Chondrocyte (in vitro differentiated cells): ENCODE measurements around the gene DRAP1. TPM values are rescaled to one million over a fixed set of nuclear protein-coding genes. Genes with fewer than 3 reads are reported as not detected.
"Not testable (repeated sequence)": the region's sequence is repeated elsewhere in the genome, so short reads cannot be mapped to it uniquely, and the experiment has no call there.

Experiments used
- DNase-seq: peaks from one replicate; pipeline ENCODE4 v3.0.0; 2021; ENCODE audit warnings: mixed read lengths, low spot score
- H3K27ac Mint-ChIP-seq: one replicate; pipeline ENCODE4 v1.8.0; 2021; ENCODE audit warnings: mild to moderate bottlenecking, moderate library complexity, mixed read lengths; ENCODE audit not compliant: unreplicated experiment
- H3K27me3 Mint-ChIP-seq: 2 replicates; pipeline ENCODE4 v1.8.0; 2021; ENCODE audit warnings: low read depth, mixed read lengths
- H3K36me3 Mint-ChIP-seq: 2 replicates; pipeline ENCODE4 v1.8.0; 2021; ENCODE audit warnings: low read depth, mixed read lengths
- H3K4me1 Mint-ChIP-seq: 2 replicates; pipeline ENCODE4 v1.8.0; 2021; ENCODE audit warnings: low read depth, mild to moderate bottlenecking, mixed read lengths
- H3K4me3 Mint-ChIP-seq: one replicate; pipeline ENCODE4 v1.8.0; 2021; ENCODE audit warnings: mild to moderate bottlenecking, moderate library complexity, mixed read lengths; ENCODE audit not compliant: unreplicated experiment
- H3K9me3 Mint-ChIP-seq: 2 replicates; pipeline ENCODE4 v1.8.0; 2021; ENCODE audit warnings: low read depth, mixed read lengths
- CTCF ChIP-seq: fragments of 200-600 bp; sonication (generic); IDR thresholded peaks from 2 replicates; pipeline ENCODE4 v1.5.0; 2021; ENCODE audit warnings: antibody characterized with exemption, mild to moderate bottlenecking, moderate library complexity
- total RNA-seq: library from RNA; stranded (reverse); gene quantifications from 3 replicates; pipeline ENCODE4 v1.2.1, GENCODE V29; 2021

DRAP1 gene
- total RNA-seq, 1 donor from 2014 or later = 111 TPM

- H3K27ac Mint-ChIP-seq = peak overlapping the region; percentile 45
- DNase-seq = no peak
- H3K9me3 Mint-ChIP-seq = no peaks in the 10 kb centered on the region
- peaks cover 9% of the 10 kb centered on the region for H3K36me3 Mint-ChIP-seq
- H3K4me1 Mint-ChIP-seq = peaks cover 50% of the 10 kb centered on the region
- peak overlapping the region; percentile 71 for H3K4me3 Mint-ChIP-seq
- no peaks in the 10 kb centered on the region for H3K27me3 Mint-ChIP-seq
- TF ChIP-seq CTCF = peak; percentile 54
Observed at GRCh38 chr11:65891219-65892136, 27.7 kb upstream of the DRAP1 start.

GRCh38 chr11:65892137-65892540 is 27.1 kb upstream of the DRAP1 start:
- H3K4me3 Mint-ChIP-seq = peak overlapping the region; percentile 71
- H3K9me3 Mint-ChIP-seq, H3K36me3 Mint-ChIP-seq, H3K27me3 Mint-ChIP-seq, DNase-seq: not testable (repeated sequence)
- peak overlapping the region; percentile 72 for H3K27ac Mint-ChIP-seq
- H3K4me1 Mint-ChIP-seq = peaks cover 47% of the 10 kb centered on the region

- Mint-ChIP-seq H3K27ac (peak overlapping the region; percentile 72), H3K9me3 (no peaks in the 10 kb centered on the region), H3K36me3 (peaks cover 4% of the 10 kb centered on the region), H3K4me3 (peak overlapping the region; percentile 71), H3K4me1 (peaks cover 46% of the 10 kb centered on the region), H3K27me3 (no peaks in the 10 kb centered on the region)
- TF ChIP-seq CTCF = no peak
- no peak for DNase-seq
Observed at GRCh38 chr11:65892661-65893317, 26.4 kb upstream of the DRAP1 start.

- peak; percentile 12 for TF ChIP-seq CTCF
- H3K27me3 Mint-ChIP-seq = no peaks in the 10 kb centered on the region
- peaks cover 3% of the 10 kb centered on the region for H3K36me3 Mint-ChIP-seq
- no peaks in the 10 kb centered on the region for H3K9me3 Mint-ChIP-seq
- DNase-seq = peak; percentile 88
- H3K4me3 Mint-ChIP-seq = no peak overlapping the region
- peak overlapping the region; percentile 57 for H3K27ac Mint-ChIP-seq
- H3K4me1 Mint-ChIP-seq = peaks cover 45% of the 10 kb centered on the region
Observed at GRCh38 chr11:65894034-65894591, 25.1 kb upstream of the DRAP1 start.

- Mint-ChIP-seq H3K27me3 (no peaks in the 10 kb centered on the region), H3K9me3 (no peaks in the 10 kb centered on the region), H3K4me3 (no peak overlapping the region), H3K27ac (peak overlapping the region; percentile 0), H3K36me3 (peaks cover 3% of the 10 kb centered on the region), H3K4me1 (peaks cover 32% of the 10 kb centered on the region)
- no peak for DNase-seq
- no peak for TF ChIP-seq CTCF
Observed at GRCh38 chr11:65895482-65895981, 23.7 kb upstream of the DRAP1 start.
